K562 (cell line): Measurements from ENCODE around the gene TENM4. TPM values are rescaled to one million over a fixed set of nuclear protein-coding genes. Genes with fewer than 3 reads are reported as not detected.

Source experiments
- CEBPZ ChIP-seq: fragments of 150-350 bp; IDR thresholded peaks from 2 replicates; pipeline ENCODE4 v1.6.1; 2014; ENCODE audit warnings: low read depth, mild to moderate bottlenecking, low read length, borderline replicate concordance
- ELF4 ChIP-seq: fragments of 450-650 bp; formaldehyde crosslinking; IDR thresholded peaks from 2 replicates; pipeline ENCODE4 v1.4.0; 2022; ENCODE audit warnings: missing genetic modification characterization
- RBM34 ChIP-seq: fragments of 200-400 bp; formaldehyde crosslinking; IDR thresholded peaks from 2 replicates; pipeline ENCODE4 v1.6.1; 2018; ENCODE audit warnings: low read length, borderline replicate concordance; ENCODE audit not compliant: insufficient read depth
- TBP ChIP-seq: optimal IDR thresholded peaks from 2 replicates; pipeline ENCODE3; 2011; ENCODE audit warnings: low read depth, low read length, improper control_type of control experiment
- ZFP91 ChIP-seq: sonication (generic); formaldehyde crosslinking; IDR thresholded peaks from 2 replicates; pipeline ENCODE4 v1.8.0; 2022; ENCODE audit warnings: mild to moderate bottlenecking, missing genetic modification reagents
- ZNF143 ChIP-seq: sonication (generic); formaldehyde crosslinking; IDR thresholded peaks from 2 replicates; pipeline ENCODE4 v1.9.0; 2022; ENCODE audit warnings: mild to moderate bottlenecking, missing genetic modification reagents
- ZNF318 ChIP-seq, 2 experiments: fragments of 450-650 bp; IDR thresholded peaks; 2 replicates each; pipeline ENCODE4 v1.6.1; 2016; ENCODE audit warnings: mild to moderate bottlenecking in 2 of 2, borderline replicate concordance in 1 of 2, low read depth in 1 of 2, moderate library complexity in 1 of 2
- ZNF668 ChIP-seq: fragments of 250-450 bp; sonication (Bioruptor Pico); IDR thresholded peaks from 2 replicates; pipeline ENCODE4 v1.8.0; 2022; ENCODE audit warnings: mild to moderate bottlenecking, inconsistent platforms
- ZNF79 ChIP-seq: fragments of 250-450 bp; sonication (Bioruptor Pico); IDR thresholded peaks from 2 replicates; pipeline ENCODE4 v1.4.0; 2020; ENCODE audit warnings: low read depth, mild to moderate bottlenecking, moderate library complexity
- polyA plus RNA-seq, 8 experiments: library from polyadenylated mRNA; depleted of rRNA in 4 of 8; stranded (reverse) in 5 of 8; unstranded in 3 of 8; fragments of >200 nt; fragmentation: Nextera tagmentation in 2 of 8; fragmentation: Illumina TruSeq in 1 of 8; extraction: Ambion mirVana in 2 of 8; extraction: Trizol in 1 of 8; gene quantifications; 2 replicates each; pipeline versions ENCODE4 v1.2.1 to v1.2.3, GENCODE V29; 2011 to 2014; ENCODE audit warnings: inconsistent platforms in 1 of 8, missing spikeins in 1 of 8
- total RNA-seq, 7 experiments: library from RNA; depleted of rRNA in 6 of 7; stranded (reverse); fragments of >200 nt in 6 of 7; fragmentation: Illumina TruSeq in 2 of 7; extraction: Trizol in 2 of 7; gene quantifications; 2 replicates each; pipeline versions ENCODE4 v1.2.1 to v1.2.3, GENCODE V29; 2011 to 2021; ENCODE audit warnings: low replicate concordance in 1 of 7

The TENM4 gene
- total and polyA plus RNA-seq, 9 of the 15 experiments (the other 6 are each of a cell fraction or from before 2014, with no cell fraction given), result 0.16 TPM; not detected in 8

GRCh38 chr11:79090191-79090705 lies 350.6 kb downstream of the TENM4 start (continued):
- TF ChIP-seq ZNF318 (IDR thresholded peaks at IDR 0.05; ENCODE audit: borderline replicate concordance in 1 of 2, low read depth in 1 of 2), result no peak
- TF ChIP-seq RBM34, result no peak
- TF ChIP-seq ZNF79 (CRISPR knock-in tag), result no peak
- no peak for TF ChIP-seq ZFP91
- TF ChIP-seq ZNF668, result no peak
- TF ChIP-seq ELF4 (CRISPR knock-in tag), result no peak
- no peak for TF ChIP-seq TBP
- no peak for TF ChIP-seq ZNF143 (CRISPR knock-in tag)
- no peak for TF ChIP-seq CEBPZ
